DMS114 treated with DMSO at 0.1 percent for 48 hours (cell line): ENCODE measurements around the gene CMTM6.
"Not testable (repeated sequence)": the region's sequence is repeated elsewhere in the genome, so short reads cannot be mapped to it uniquely, and the experiment has no call there.

Experiments used
- DNase-seq: peaks from one replicate; lab custom pipeline; 2025; ENCODE audit not compliant: unreplicated experiment; lab: John Stamatoyannopoulos, UW

The CMTM6 gene, protein sequence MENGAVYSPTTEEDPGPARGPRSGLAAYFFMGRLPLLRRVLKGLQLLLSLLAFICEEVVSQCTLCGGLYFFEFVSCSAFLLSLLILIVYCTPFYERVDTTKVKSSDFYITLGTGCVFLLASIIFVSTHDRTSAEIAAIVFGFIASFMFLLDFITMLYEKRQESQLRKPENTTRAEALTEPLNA

GRCh38 chr3:32502118-32502945 lies at the start of gene CMTM6:
Gene CMTM6 (minus strand): TSS chr3:32502852. CDS start chr3:32502745, 107 bp downstream.
- DNase-seq, result peak; percentile 68

- DNase-seq, result no peak
Measured at GRCh38 chr3:32552013-32552412, 49.4 kb upstream of the CMTM6 start.

DNA sequence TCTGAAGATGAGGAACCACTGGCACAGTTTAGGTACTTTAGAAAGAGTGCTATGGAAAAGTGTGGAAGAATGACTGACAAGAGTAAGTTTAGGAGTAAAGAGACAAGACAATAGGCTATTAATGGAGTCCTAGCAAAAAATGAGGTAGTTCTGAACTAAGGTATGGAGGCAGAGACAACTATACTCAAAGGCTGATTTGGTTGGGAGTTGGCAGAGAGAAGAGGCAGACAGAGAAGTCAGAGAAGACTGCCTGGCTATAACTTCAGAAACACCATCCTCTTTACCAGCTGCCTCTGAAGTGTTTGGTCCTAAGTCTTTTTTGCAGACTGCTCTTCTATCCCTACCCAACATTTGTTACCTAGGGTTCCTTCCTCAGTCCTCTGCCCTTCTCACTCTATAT lies 48.8 kb upstream of the CMTM6 start:
- DNase-seq, result no peak

GRCh38 chr3:32551087-32551486 lies 48.4 kb upstream of the CMTM6 start:
- DNase-seq, result no peak

GRCh38 chr3:32545305-32545704 lies 42.7 kb upstream of the CMTM6 start:
- DNase-seq, result no peak

DNA sequence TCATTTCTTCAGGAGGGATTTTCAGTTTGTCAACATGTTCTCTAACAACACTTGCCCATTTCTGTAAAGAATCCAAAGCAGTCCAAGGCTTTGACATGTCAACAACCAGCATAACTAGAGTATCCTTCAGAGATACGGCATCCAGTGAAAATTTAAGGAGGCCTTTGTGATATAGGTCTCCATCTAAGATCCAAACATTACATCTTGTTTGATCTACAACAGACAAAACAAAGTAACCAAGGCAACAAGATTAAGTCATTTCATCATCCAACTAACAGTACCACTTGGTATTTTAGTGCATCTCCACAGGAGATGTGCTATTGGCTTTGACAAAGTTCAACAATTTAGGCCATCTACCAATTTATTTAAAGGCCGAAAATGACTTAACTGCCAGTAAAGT lies 42.2 kb upstream of the CMTM6 start:
- no peak for DNase-seq

DNA sequence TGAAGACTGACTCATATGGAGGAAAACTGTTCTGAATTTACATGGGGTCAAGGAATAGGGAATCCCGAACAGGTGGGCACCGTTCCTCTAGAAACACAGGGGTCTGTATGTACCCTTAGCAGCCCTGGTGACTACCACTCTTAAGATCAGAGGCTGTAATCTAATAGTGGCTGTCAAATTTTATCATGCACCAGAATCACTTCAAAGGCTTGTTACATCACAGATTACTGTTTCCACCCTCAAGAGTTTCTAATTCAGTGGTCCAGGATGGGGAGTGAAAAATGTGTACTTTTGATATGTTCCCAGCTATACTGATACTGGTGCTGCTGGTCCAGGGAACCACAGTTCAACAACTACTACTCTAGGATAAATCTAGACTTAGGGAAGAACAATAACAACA lies 40.2 kb upstream of the CMTM6 start:
- DNase-seq, result no peak

DNA sequence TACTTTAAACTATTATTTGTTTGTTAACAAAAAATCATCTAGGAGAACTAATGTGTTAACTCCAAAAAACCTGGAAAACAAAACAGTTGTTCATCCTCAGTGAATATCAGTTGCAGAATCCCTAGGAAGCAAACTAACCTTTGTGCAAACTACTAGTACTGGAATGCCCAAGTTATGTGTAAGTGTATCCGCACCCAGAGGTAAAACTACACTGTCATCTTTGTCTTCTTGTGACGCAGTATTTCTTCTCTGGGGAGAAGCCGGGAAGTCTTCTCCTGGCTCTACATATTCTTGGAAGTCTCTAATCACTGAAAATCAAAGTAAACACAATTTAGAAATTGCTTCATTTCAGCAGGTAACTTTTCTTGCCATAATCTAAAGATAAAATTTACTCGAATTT lies 38.2 kb upstream of the CMTM6 start:
- DNase-seq, result no peak

GRCh38 chr3:32532434-32532833 lies 29.8 kb upstream of the CMTM6 start:
- DNase-seq, result no peak

DNA sequence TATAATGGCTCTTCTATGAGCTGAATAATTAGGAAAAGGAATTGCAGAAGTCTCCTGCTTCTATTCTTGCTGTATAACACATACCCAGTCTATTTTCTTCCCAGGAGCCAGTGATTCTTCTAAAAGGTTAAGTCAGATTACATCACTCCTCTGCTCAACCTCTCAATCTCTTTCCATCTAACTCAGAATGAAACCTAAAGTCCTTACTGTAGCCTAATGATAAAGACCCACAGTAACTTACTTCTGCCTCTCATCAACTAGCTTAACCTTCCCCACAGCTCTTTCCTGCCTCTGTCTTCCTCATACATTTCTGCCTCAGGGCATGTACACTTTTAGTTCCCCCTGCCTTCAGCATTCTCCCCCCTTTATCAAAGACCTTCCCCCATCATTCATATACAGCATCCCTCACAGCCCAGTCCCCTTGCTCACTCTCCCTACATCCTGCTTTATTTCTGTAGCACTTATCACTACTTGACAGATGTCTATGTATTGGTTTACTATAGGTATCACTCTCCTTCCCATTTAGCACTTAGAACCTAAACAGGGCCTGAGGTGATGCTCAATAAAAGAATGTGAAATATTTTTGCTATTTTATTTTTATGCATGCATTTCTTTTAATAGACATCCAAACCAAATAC lies 28.5 kb upstream of the CMTM6 start:
- DNase-seq, result no peak

GRCh38 chr3:32525720-32526119 lies 23.1 kb upstream of the CMTM6 start:
- DNase-seq, result no peak

DNA sequence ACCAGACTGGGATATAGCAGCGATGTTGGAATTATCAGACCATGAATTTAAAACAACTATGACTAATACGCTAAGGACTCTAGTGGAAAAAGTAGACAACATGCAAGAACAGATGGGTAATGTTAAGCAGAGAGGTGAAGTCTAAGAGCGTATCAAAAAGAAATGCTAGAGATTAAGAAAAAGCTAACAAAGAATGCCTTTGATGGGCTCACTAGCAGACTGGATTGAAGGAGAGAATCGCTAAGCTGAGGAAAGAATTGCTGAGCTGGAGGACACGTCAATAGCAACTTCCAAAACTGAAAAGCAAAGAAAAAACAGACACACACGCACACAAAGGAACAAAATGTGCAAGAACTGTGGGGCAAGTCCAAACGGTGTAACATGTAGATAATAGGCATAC lies 20.0 kb upstream of the CMTM6 start:
- no peak for DNase-seq

- not testable (repeated sequence) for DNase-seq
Measured at GRCh38 chr3:32518921-32519320, 16.3 kb upstream of the CMTM6 start.

- not testable (repeated sequence) for DNase-seq
Measured at GRCh38 chr3:32516751-32517150, 14.1 kb upstream of the CMTM6 start.

GRCh38 chr3:32511005-32511404 lies 8.4 kb upstream of the CMTM6 start:
- DNase-seq, result no peak

- DNase-seq, result peak; percentile 62
Measured at GRCh38 chr3:32510075-32510724, 7.5 kb upstream of the CMTM6 start.

DNA sequence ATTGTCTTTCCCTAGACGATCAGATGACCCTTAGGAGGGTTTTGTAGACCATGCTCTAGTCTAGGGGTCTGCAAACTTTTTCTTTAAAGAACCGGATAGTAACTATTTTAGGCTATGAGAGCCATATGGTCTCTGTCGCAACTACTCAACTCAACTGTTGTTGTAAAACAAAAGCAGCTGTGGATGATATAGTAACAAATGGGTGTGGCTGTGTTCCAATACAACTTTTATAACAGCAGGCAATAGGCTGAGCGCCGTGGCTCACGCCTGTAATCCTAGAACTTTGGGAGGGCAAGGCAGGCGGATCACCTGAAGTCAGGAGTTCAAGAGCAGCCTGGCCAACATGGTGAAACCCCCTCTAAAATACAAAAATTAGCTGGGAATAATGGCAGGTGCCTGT lies 6.1 kb upstream of the CMTM6 start:
- DNase-seq, result no peak

- no peak for DNase-seq
Measured at GRCh38 chr3:32506466-32506865, 3.8 kb upstream of the CMTM6 start.

GRCh38 chr3:32502946-32503286 lies 264 bp upstream of the CMTM6 start:
- no peak for DNase-seq

GRCh38 chr3:32501783-32502117 lies 902 bp downstream of the CMTM6 start:
- DNase-seq, result no peak

GRCh38 chr3:32500880-32501782 lies 1.5 kb downstream of the CMTM6 start:
- DNase-seq, result no peak
